Lung (tissue), 12 donors: ENCODE data around the gene LRFN5. TPM values are rescaled to one million over a fixed set of nuclear protein-coding genes. Genes with fewer than 3 reads are reported as not detected.
A peak's percentile ranks its signal among the peaks of the same experiment; 100 is the strongest.

Experiments
- ATAC-seq: fragments of 200-7000 bp; cut with Tn5 transposase; one replicate; pipeline ENCODE4 v1.9.1; 2020; ENCODE audit warnings: moderate number of reproducible peaks; ENCODE audit not compliant: insufficient read depth, low FRiP score
- DNase-seq, 3 donors: peaks; one replicate each; pipeline ENCODE4 v3.0.0-alpha.2; 2013 to 2017
- H3K27ac ChIP-seq, 2 donors: one replicate each; pipeline ENCODE4 v1.5.1; 2013; ENCODE audit warnings: mild to moderate bottlenecking in 2 of 2, moderate library complexity in 2 of 2, control low read depth in 1 of 2, inconsistent platforms in 1 of 2, low read depth in 1 of 2, low read length in 1 of 2
- H3K27me3 ChIP-seq, 3 donors: one replicate each; pipeline ENCODE4 v1.5.1; 2013; ENCODE audit warnings: low read length in 2 of 3; ENCODE audit not compliant: control insufficient read depth in 3 of 3, insufficient read depth in 3 of 3
- H3K36me3 ChIP-seq, 4 donors: one replicate each; pipeline ENCODE4 v1.5.1; 2013; ENCODE audit warnings: low read length in 4 of 4, mild to moderate bottlenecking in 1 of 4, moderate library complexity in 1 of 4; ENCODE audit not compliant: control insufficient read depth in 4 of 4, insufficient read depth in 4 of 4
- H3K4me1 ChIP-seq, 5 donors: one replicate each; pipeline ENCODE4 v1.5.1; 2013; ENCODE audit warnings: low read length in 5 of 5, mild to moderate bottlenecking in 2 of 5, moderate library complexity in 1 of 5; ENCODE audit not compliant: control insufficient read depth in 5 of 5, insufficient read depth in 5 of 5
- H3K4me3 ChIP-seq: one replicate; pipeline ENCODE4 v1.5.1; 2013; ENCODE audit warnings: mild to moderate bottlenecking, control low read depth, moderate library complexity
- H3K9ac ChIP-seq, 2 donors: one replicate each; pipeline ENCODE4 v1.5.1; 2013; ENCODE audit warnings: low read length in 2 of 2, control low read depth in 1 of 2; ENCODE audit not compliant: insufficient read depth in 1 of 2
- H3K9me3 ChIP-seq, 4 donors: one replicate each; pipeline ENCODE4 v1.5.1; 2013; ENCODE audit warnings: low read length in 3 of 4, mild to moderate bottlenecking in 1 of 4, moderate library complexity in 1 of 4; ENCODE audit not compliant: control insufficient read depth in 4 of 4, insufficient read depth in 3 of 4
- WGBS, 2 donors: extraction: QIAGEN DNeasy Blood & Tissue Kit; methylation state at CpG; one replicate each; pipeline ENCODE4 v1.1.7; 2013; 5-methylcytosine and 5-hydroxymethylcytosine counted together
- polyA plus RNA-seq, 2 donors: library from polyadenylated mRNA; stranded (reverse); fragments of 200-250 nt; gene quantifications; one replicate each; pipeline ENCODE4 v1.2.1, GENCODE V29; 2013
- total RNA-seq, 2 donors: library from RNA; depleted of rRNA in 1 of 2; stranded (reverse); fragments of >200 nt in 1 of 2; gene quantifications; one replicate each; pipeline ENCODE4 v1.2.1, GENCODE V29; 2014 to 2021
- TF ChIP-seq, protein P1 (sequence below): IDR thresholded peaks from 2 replicates; pipeline ENCODE4 v1.5.1; 2012; ENCODE audit warnings: mild to moderate bottlenecking; ENCODE audit errors: control extremely low read depth, extremely low read depth
- donor health status: control.
- donor health status: control.
- donor health status: Bipolar disorder and iron deficiency.
- donor health status: healthy.
- donor health status: DM: yes; HTN: yes; CAD: no.

LRFN5 gene
- total and polyA plus RNA-seq, 4 donors, result 0.40 to 12.6 (median 1.2) TPM

DNA sequence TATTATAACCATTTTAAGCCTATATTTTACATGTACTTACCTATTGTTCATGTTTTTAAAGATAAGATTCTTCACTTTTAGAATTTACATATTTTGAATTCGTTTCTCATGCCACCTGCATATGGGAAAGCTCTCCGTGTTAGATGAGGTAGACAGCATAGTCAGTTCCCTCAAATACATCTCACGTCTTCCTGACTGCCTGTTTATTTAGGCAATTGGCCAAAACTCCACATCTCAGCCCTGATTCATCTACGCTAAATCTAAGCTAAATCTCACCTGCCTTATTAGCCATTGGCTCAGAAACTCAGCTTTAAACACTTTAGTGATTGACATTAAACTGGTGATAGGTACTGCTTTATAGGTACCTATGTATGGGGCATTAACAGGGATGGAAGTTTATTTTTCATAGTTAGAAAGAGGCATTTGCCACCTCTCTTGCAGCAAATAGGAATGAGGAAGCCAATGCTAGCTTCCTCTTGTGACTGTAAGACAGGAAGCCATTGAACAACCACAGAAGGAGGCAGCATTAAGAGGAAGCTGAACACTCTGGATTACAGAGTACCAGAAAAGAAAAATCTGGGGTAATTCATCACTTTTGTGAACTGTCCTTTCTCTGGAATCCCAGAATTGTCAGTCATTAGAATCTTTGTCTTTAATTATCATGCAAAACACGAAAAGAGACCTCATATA, 111.9 kb downstream of the LRFN5 start:
- Histone ChIP-seq H3K27me3 (no peaks in the 10 kb centered on the region), H3K9me3 (peaks cover 0 to 2% (median 1%) of the 10 kb centered on the region in 4 donors), H3K36me3 (no peaks in the 10 kb centered on the region), H3K9ac (no peak overlapping the region), H3K27ac (no peak overlapping the region), H3K4me1 (no peaks in the 10 kb centered on the region), H3K4me3 (no peak overlapping the region)
- DNase-seq (peak in 2 of 3 donors; percentile 1 to 3), ATAC-seq (no peak)
- WGBS, 2 donors, result 15 to 25% methylated on average over 5 of the region's 5 CpGs
- TF ChIP-seq, protein P1, sequence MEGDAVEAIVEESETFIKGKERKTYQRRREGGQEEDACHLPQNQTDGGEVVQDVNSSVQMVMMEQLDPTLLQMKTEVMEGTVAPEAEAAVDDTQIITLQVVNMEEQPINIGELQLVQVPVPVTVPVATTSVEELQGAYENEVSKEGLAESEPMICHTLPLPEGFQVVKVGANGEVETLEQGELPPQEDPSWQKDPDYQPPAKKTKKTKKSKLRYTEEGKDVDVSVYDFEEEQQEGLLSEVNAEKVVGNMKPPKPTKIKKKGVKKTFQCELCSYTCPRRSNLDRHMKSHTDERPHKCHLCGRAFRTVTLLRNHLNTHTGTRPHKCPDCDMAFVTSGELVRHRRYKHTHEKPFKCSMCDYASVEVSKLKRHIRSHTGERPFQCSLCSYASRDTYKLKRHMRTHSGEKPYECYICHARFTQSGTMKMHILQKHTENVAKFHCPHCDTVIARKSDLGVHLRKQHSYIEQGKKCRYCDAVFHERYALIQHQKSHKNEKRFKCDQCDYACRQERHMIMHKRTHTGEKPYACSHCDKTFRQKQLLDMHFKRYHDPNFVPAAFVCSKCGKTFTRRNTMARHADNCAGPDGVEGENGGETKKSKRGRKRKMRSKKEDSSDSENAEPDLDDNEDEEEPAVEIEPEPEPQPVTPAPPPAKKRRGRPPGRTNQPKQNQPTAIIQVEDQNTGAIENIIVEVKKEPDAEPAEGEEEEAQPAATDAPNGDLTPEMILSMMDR, result no peak

GRCh38 chr14:41739203-41739602, 132.5 kb downstream of the LRFN5 start:
- H3K36me3 ChIP-seq, result no peaks in the 10 kb centered on the region
- H3K27me3 ChIP-seq, result no peaks in the 10 kb centered on the region
- H3K4me3 ChIP-seq, result no peak overlapping the region
- WGBS, 2 donors, result 93 to 95% methylated on average over 1 of the region's 1 CpG
- no peaks in the 10 kb centered on the region for H3K4me1 ChIP-seq
- TF ChIP-seq, protein P1, result no peak
- no peak overlapping the region for H3K9ac ChIP-seq
- no peak for DNase-seq
- H3K9me3 ChIP-seq, result peaks cover 0 to 3% (median 1%) of the 10 kb centered on the region in 4 donors
- no peak overlapping the region for H3K27ac ChIP-seq
- ATAC-seq, result no peak

GRCh38 chr14:41743140-41743539, 136.5 kb downstream of the LRFN5 start:
- Histone ChIP-seq H3K36me3 (no peaks in the 10 kb centered on the region), H3K4me3 (no peak overlapping the region), H3K27ac (no peak overlapping the region), H3K4me1 (no peaks in the 10 kb centered on the region), H3K9me3 (peaks cover 0 to 3% (median 0%) of the 10 kb centered on the region in 4 donors), H3K9ac (no peak overlapping the region), H3K27me3 (no peaks in the 10 kb centered on the region)
- TF ChIP-seq, protein P1, result no peak
- no peak for ATAC-seq
- WGBS, 2 donors, result 85 to 88% methylated on average over 2 of the region's 2 CpGs
- no peak for DNase-seq
